Smooth muscle cell (in vitro differentiated cells): ENCODE measurements around the gene CABP7. TPM values are rescaled to one million over a fixed set of nuclear protein-coding genes. Genes with fewer than 3 reads are reported as not detected.

Source experiments
- polyA plus RNA-seq: library from polyadenylated mRNA; unstranded; fragments of >200 nt; fragmentation: Nextera tagmentation; extraction: Ambion mirVana; gene quantifications from 2 replicates; pipeline ENCODE4 v1.2.1, GENCODE V29; 2016
- small RNA-seq: library from RNA; depleted of rRNA; stranded (forward); fragments of <200 nt; gene quantifications from one replicate; pipeline ENCODE3, GENCODE V24; 2014
- total RNA-seq: library from RNA; depleted of rRNA; stranded (reverse); fragments of >200 nt; gene quantifications from 2 replicates; pipeline ENCODE4 v1.2.3, GENCODE V29; 2014

The CABP7 gene
- total and polyA plus RNA-seq, 2 experiments from 2014 or later = not detected

Small RNAs within 50 kb of the gene (small RNA-seq; reads per million reads assigned to genes)
- gene AC004882.2 (not detected), gene RF00019 (not detected)

Other genes starting within 250 kb of the CABP7 start
- not detected in 2 replicates for gene NEFH, start 239.8 kb upstream of the CABP7 start, total RNA-seq
- 0.93 and 1.1 TPM in 2 replicates for gene NEFH, start 239.8 kb upstream of the CABP7 start, polyA plus RNA-seq
- gene THOC5, start 166.2 kb upstream of the CABP7 start, total RNA-seq = 20.7 and 21.7 TPM in 2 replicates
- gene THOC5, start 166.2 kb upstream of the CABP7 start, polyA plus RNA-seq = 13.7 and 22.6 TPM in 2 replicates
- 36.7 and 42.8 TPM in 2 replicates for gene NIPSNAP1, start 138.9 kb upstream of the CABP7 start, total RNA-seq
- gene NIPSNAP1, start 138.9 kb upstream of the CABP7 start, polyA plus RNA-seq = 70.1 and 78.8 TPM in 2 replicates
- 21.7 and 25.1 TPM in 2 replicates for gene NF2, start 116.4 kb upstream of the CABP7 start, total RNA-seq
- gene NF2, start 116.4 kb upstream of the CABP7 start, polyA plus RNA-seq = 21.5 and 23.9 TPM in 2 replicates
- gene ZMAT5, start 47.0 kb downstream of the CABP7 start, total RNA-seq = 22.7 and 26.0 TPM in 2 replicates
- gene ZMAT5, start 47.0 kb downstream of the CABP7 start, polyA plus RNA-seq = 57.0 and 57.8 TPM in 2 replicates
- gene UQCR10, start 47.4 kb downstream of the CABP7 start, total RNA-seq = 72.3 and 102 TPM in 2 replicates
- gene UQCR10, start 47.4 kb downstream of the CABP7 start, polyA plus RNA-seq = 296 and 326 TPM in 2 replicates
- gene ASCC2, start 118.3 kb downstream of the CABP7 start, total RNA-seq = 27.8 and 32.1 TPM in 2 replicates
- 58.9 and 81.0 TPM in 2 replicates for gene ASCC2, start 118.3 kb downstream of the CABP7 start, polyA plus RNA-seq
- gene MTMR3, start 163.2 kb downstream of the CABP7 start, total RNA-seq = 33.0 and 48.9 TPM in 2 replicates
- gene MTMR3, start 163.2 kb downstream of the CABP7 start, polyA plus RNA-seq = 15.8 and 21.0 TPM in 2 replicates